GM12878 (cell line): Measurements from ENCODE around the gene NDUFS6. TPM values are rescaled to one million over a fixed set of nuclear protein-coding genes. Genes with fewer than 3 reads are reported as not detected.
A peak's percentile ranks its signal among the peaks of the same experiment; 100 is the strongest.

Source experiments
- EZH2 ChIP-seq: IDR thresholded peaks from 2 replicates; pipeline ENCODE4 v1.6.1; 2012; ENCODE audit warnings: low read depth, mild to moderate bottlenecking, control low read depth, inconsistent platforms, low read length, borderline replicate concordance; ENCODE audit not compliant: control insufficient read depth
- JUND ChIP-seq: IDR thresholded peaks from 2 replicates; pipeline ENCODE4 v1.6.1; 2012; ENCODE audit warnings: low read depth, mild to moderate bottlenecking, low read length, improper control_type of control experiment, moderate library complexity
- KDM1A ChIP-seq: fragments of 200-600 bp; sonication (generic); IDR thresholded peaks from 2 replicates; pipeline ENCODE4 v1.6.1; 2016; ENCODE audit warnings: borderline replicate concordance
- SIN3A ChIP-seq: IDR thresholded peaks from 2 replicates; pipeline ENCODE4 v1.6.1; 2012; ENCODE audit warnings: low read depth, low read length, improper control_type of control experiment
- TCF3 ChIP-seq: IDR thresholded peaks from 2 replicates; pipeline ENCODE4 v1.6.1; 2012; ENCODE audit warnings: low read depth, mild to moderate bottlenecking, low read length, borderline replicate concordance; ENCODE audit not compliant: insufficient read depth
- TCF7 ChIP-seq: IDR thresholded peaks from 2 replicates; pipeline ENCODE4 v1.6.1; 2014; ENCODE audit warnings: antibody characterized with exemption, borderline replicate concordance
- ZNF24 ChIP-seq: fragments of 450-650 bp; IDR thresholded peaks from 2 replicates; pipeline ENCODE4 v1.6.1; 2017; ENCODE audit warnings: antibody characterized with exemption, mild to moderate bottlenecking
- ZZZ3 ChIP-seq: IDR thresholded peaks from 2 replicates; pipeline ENCODE4 v1.6.1; 2011; ENCODE audit warnings: low read depth; ENCODE audit not compliant: control insufficient read depth, insufficient read length
- polyA plus RNA-seq, 11 experiments: library from polyadenylated mRNA; depleted of rRNA in 4 of 11; unstranded in 6 of 11; stranded (reverse) in 5 of 11; fragments of >200 nt; fragmentation: Nextera tagmentation in 4 of 11; fragmentation: Illumina TruSeq in 1 of 11; extraction: Ambion mirVana in 4 of 11; extraction: Trizol in 1 of 11; gene quantifications; 1 replicate in 1 of 11; 2 replicates in 10 of 11; pipeline versions ENCODE4 v1.2.1 to v1.2.3, GENCODE V29; 2011 to 2016; ENCODE audit warnings: inconsistent platforms in 2 of 11, missing spikeins in 2 of 11, low read depth in 1 of 11
- total RNA-seq, 4 experiments: library from RNA; depleted of rRNA in 3 of 4; stranded (reverse); fragments of >200 nt in 3 of 4; fragmentation: Illumina TruSeq in 1 of 4; extraction: Trizol in 1 of 4; gene quantifications; 2 replicates each; pipeline versions ENCODE4 v1.2.1 to v1.2.3, GENCODE V29; 2013 to 2021
- TF ChIP-seq, protein P1 (sequence below), 3 experiments: IDR thresholded peaks in 2 of 3; conservative IDR thresholded peaks in 1 of 3; 2 replicates each; pipeline ENCODE4 v1.5.1; 2011; ENCODE audit warnings: low read depth in 3 of 3, low read length in 3 of 3, mild to moderate bottlenecking in 3 of 3, control low read depth in 2 of 3, moderate library complexity in 2 of 3, inconsistent platforms in 1 of 3, mixed read lengths in 1 of 3; ENCODE audit not compliant: control insufficient read depth in 2 of 3, insufficient read depth in 1 of 3; ENCODE audit errors: extremely low read depth in 1 of 3

Gene NDUFS6
- total and polyA plus RNA-seq, 10 of the 15 experiments (the other 5 are each of a cell fraction or from before 2014, with no cell fraction given), result 20.7 to 213 (median 58.3) TPM

DNA sequence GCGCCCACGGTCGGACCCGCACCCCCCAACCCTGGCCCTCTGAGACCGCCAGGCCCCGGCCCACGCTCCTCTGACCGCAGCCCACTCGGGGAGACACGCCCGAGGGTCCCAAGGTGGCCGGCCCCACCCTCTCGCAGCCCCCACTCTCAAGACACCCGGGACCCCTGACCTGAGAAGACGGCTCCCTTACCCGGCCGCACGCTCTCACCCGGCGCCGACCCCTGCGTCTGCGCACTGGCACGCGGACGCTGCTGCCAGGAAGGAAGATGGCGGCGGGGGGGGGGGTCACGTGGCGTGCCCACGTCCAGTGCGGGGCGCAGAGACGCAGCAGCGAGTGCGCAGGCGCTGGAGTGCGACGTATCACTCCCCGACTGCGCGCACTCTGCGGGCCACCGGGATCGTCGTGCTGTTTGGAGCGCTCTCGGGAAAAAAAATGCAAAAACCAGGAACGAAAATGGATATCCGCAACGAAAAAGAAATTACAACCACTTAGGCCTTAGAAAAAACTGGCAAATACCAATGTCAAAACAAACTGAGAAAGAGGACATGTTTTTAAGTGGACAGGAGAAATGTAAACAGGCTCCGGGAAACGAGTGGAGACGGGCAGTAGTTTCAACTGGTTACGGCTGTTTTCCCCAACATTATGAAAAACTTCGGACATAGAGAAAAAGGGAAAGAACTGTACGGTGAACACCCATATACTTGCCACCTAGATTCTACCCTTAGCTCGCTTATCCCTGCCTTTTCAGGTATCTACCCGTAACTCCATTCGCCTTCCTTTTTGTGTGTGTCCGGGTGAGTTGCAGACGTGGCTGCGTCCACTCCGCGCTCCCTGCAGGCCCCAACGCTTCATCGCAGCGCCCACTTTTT is 1.4 kb upstream of the NDUFS6 start, which contains the start of gene MRPL36 (continued):
- TF ChIP-seq JUND, result 0 out of 2 replicates have a peak, but pooled peaks have one; percentile 20
- TF ChIP-seq, protein P1, sequence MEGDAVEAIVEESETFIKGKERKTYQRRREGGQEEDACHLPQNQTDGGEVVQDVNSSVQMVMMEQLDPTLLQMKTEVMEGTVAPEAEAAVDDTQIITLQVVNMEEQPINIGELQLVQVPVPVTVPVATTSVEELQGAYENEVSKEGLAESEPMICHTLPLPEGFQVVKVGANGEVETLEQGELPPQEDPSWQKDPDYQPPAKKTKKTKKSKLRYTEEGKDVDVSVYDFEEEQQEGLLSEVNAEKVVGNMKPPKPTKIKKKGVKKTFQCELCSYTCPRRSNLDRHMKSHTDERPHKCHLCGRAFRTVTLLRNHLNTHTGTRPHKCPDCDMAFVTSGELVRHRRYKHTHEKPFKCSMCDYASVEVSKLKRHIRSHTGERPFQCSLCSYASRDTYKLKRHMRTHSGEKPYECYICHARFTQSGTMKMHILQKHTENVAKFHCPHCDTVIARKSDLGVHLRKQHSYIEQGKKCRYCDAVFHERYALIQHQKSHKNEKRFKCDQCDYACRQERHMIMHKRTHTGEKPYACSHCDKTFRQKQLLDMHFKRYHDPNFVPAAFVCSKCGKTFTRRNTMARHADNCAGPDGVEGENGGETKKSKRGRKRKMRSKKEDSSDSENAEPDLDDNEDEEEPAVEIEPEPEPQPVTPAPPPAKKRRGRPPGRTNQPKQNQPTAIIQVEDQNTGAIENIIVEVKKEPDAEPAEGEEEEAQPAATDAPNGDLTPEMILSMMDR (IDR thresholded peaks at IDR 0.05 in 2 of 3, conservative IDR thresholded peaks at IDR 0.05 in 1 of 3; ENCODE audit: control insufficient read depth in 2 of 3, extremely low read depth in 1 of 3, insufficient read depth in 1 of 3, low read depth in 3 of 3, low read length in 3 of 3), result 0 out of 6 replicates have a peak, but pooled peaks of 1 of the 3 experiments have one; percentile 5
- TF ChIP-seq KDM1A, result no peak
- no peak for TF ChIP-seq ZZZ3
- TF ChIP-seq ZNF24, result no peak
- TF ChIP-seq TCF3, result no peak
- no peak for TF ChIP-seq EZH2
- peak; percentile 56; the same call in 1 of the 2 replicates for TF ChIP-seq SIN3A
- no peak for TF ChIP-seq TCF7
